Activated naive CD8-positive, alpha-beta T cell treated with anti-CD3 and anti-CD28 coated beads, Interleukin-2, amount 50 U/mL, for 24 hours (primary cell): ENCODE measurements around the gene HNRNPAB.

Source experiments
- ATAC-seq: fragments of 150-1000 bp; cut with Tn5 transposase; one replicate; pipeline ENCODE4 v1.10.0; 2021
- DNase-seq: peaks from one replicate; pipeline ENCODE4 v3.0.0; 2021
- H3K27ac Mint-ChIP-seq: one replicate; pipeline ENCODE4 v1.8.0; 2021; ENCODE audit warnings: mild to moderate bottlenecking, mixed read lengths
- H3K27me3 Mint-ChIP-seq: one replicate; pipeline ENCODE4 v1.8.0; 2021; ENCODE audit warnings: mixed read lengths
- H3K36me3 Mint-ChIP-seq: one replicate; pipeline ENCODE4 v1.8.0; 2021; ENCODE audit warnings: low read depth, mixed read lengths
- H3K4me1 Mint-ChIP-seq: one replicate; pipeline ENCODE4 v1.8.0; 2021; ENCODE audit warnings: mixed read lengths
- H3K4me3 Mint-ChIP-seq: one replicate; pipeline ENCODE4 v1.8.0; 2021; ENCODE audit warnings: mild to moderate bottlenecking, moderate library complexity, mixed read lengths
- H3K9me3 Mint-ChIP-seq: one replicate; pipeline ENCODE4 v1.8.0; 2021; ENCODE audit warnings: mixed read lengths

HNRNPAB gene

GRCh38 chr5:178203670-178204181 lies 607 bp upstream of the HNRNPAB start:
- peak; percentile 47 for DNase-seq
- H3K9me3 Mint-ChIP-seq: no peaks in the 10 kb centered on the region
- peak overlapping the region; percentile 97 for H3K4me3 Mint-ChIP-seq
- peaks cover 40% of the 10 kb centered on the region for H3K4me1 Mint-ChIP-seq
- peaks cover 38% of the 10 kb centered on the region for H3K36me3 Mint-ChIP-seq
- peak; percentile 7 for ATAC-seq
- H3K27ac Mint-ChIP-seq: peak overlapping the region; percentile 100
- H3K27me3 Mint-ChIP-seq: peaks cover 3% of the 10 kb centered on the region

- ATAC-seq (peak; percentile 35), DNase-seq (peak; percentile 83)
- H3K4me3 Mint-ChIP-seq: peak overlapping the region; percentile 97
- peaks cover 51% of the 10 kb centered on the region for H3K4me1 Mint-ChIP-seq
- H3K36me3 Mint-ChIP-seq: peaks cover 52% of the 10 kb centered on the region
- peak overlapping the region; percentile 89 for H3K27ac Mint-ChIP-seq
- H3K9me3 Mint-ChIP-seq: no peaks in the 10 kb centered on the region
- H3K27me3 Mint-ChIP-seq: peaks cover 3% of the 10 kb centered on the region
Measured at GRCh38 chr5:178204935-178205748, 809 bp downstream of the HNRNPAB start.

DNA sequence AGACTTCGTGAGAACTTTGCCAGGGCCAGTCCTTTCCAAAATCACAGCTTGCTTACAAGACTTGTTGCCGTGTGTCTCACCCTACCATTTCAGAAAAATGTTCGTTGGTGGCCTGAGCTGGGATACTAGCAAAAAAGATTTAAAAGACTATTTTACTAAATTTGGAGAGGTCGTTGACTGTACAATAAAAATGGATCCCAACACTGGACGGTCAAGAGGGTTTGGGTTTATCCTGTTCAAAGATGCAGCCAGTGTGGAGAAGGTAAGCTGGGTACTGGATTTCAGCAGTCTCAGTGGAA lies 1.4 kb downstream of the HNRNPAB start:
- Mint-ChIP-seq H3K36me3 (peaks cover 58% of the 10 kb centered on the region), H3K27me3 (peaks cover 3% of the 10 kb centered on the region), H3K9me3 (no peaks in the 10 kb centered on the region), H3K4me3 (peak overlapping the region; percentile 92), H3K4me1 (peaks cover 53% of the 10 kb centered on the region), H3K27ac (peak overlapping the region; percentile 89)
- ATAC-seq (no peak), DNase-seq (no peak)

DNA sequence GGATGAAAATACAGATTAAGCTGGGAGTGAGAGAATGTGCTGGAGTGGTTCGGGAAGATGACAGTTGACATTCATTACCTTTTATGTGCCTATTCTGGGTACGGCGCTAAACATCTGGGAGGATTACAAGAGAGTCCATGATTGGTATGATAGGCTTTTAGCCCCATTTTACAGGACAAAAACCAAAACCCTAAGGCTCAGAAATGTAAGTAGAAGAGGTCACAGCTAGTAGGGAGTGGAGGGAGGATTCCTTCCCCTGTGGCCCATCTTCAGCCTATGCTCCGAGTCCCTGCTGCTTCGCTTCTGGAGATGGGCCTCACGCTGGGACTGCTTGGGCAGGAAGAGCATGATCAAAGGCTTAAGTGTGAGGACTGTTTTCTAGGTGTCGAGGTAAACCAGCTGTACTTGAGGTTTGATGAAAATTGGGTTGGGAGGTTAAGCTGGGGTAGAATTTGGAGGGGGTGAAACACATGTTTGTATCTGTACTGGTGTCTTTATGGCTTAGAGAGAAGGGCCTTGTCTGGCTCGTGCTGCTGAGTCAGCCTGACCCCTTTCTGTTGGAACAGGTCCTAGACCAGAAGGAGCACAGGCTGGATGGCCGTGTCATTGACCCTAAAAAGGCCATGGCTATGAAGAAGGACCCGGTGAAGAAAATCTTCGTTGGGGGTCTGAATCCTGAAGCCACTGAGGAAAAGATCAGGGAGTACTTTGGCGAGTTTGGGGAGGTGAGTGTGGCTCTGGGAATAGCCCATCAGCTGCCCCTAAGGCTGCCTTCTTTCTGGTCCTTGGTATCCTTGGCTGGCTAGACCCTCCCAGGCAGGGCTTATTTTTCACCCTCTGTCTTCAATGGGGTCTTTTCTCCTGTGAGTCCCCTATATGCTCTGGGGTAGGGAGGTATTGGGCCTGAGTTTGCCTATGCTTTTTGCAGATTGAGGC lies 2.1 kb downstream of the HNRNPAB start:
- Mint-ChIP-seq H3K27me3 (peaks cover 3% of the 10 kb centered on the region), H3K27ac (peak overlapping the region; percentile 89), H3K4me3 (peak overlapping the region; percentile 92), H3K36me3 (peaks cover 65% of the 10 kb centered on the region), H3K9me3 (no peaks in the 10 kb centered on the region), H3K4me1 (peaks cover 53% of the 10 kb centered on the region)
- no peak for ATAC-seq
- DNase-seq: no peak

DNA sequence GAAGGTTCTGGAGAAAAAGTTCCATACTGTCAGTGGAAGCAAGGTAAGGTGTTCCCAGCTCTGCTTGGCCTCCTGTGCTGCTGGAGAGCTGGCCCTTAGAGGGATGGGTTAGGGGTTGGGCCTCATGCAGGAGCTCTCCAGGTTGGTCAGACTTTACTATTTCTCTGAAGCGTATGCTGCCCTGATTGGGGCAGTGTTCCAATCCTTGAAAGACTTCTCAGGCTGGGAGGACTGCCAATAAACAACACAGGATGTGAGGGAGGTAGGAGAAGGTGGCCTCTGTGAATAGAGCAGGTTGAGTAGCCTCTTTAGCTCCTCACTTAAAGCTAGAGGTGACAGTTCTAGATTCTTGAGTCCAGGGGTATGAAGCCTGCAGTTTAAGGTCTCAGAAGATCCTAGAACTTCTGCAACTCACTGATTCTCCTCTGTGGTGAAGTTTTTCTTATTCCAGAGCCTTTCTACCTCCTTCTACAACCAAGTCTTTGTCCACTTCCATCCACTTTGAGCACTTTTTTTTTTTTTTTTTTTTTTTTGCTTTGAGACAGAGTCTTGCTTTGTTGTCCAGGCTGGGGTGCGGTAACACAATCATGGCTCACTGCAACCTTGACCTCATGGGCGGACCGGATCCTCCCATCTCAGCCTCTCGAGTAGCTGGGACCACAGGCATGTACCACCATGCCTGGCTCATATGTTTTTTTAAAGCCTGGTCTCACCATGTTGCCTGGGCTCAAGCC lies 3.0 kb downstream of the HNRNPAB start:
- Mint-ChIP-seq H3K4me3 (peak overlapping the region; percentile 92), H3K27me3 (peaks cover 3% of the 10 kb centered on the region), H3K9me3 (no peaks in the 10 kb centered on the region), H3K27ac (peak overlapping the region; percentile 86), H3K4me1 (peaks cover 51% of the 10 kb centered on the region), H3K36me3 (peaks cover 74% of the 10 kb centered on the region)
- DNase-seq (no peak), ATAC-seq (no peak)

DNA sequence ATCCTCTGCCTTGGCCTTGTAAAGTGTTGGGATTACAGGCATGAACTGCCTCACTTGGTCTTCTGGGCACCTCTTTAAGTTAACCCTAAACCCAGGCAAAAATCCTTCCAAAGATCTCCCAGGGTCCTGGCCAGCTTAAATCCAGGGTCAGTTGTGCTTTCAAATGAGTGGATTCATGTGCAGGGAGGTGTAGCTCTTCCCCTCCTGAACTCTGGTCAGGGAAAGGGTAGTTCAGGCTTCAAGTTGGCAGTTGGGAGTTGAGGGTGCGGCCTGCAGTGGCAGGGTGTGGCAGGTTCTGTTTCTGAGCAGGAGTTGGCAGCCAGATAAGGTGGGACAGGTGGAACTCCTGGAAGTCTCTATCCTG lies 3.6 kb downstream of the HNRNPAB start:
- H3K27me3 Mint-ChIP-seq: peaks cover 3% of the 10 kb centered on the region
- no peak for DNase-seq
- peak overlapping the region; percentile 92 for H3K4me3 Mint-ChIP-seq
- no peaks in the 10 kb centered on the region for H3K9me3 Mint-ChIP-seq
- H3K4me1 Mint-ChIP-seq: peaks cover 48% of the 10 kb centered on the region
- H3K36me3 Mint-ChIP-seq: peaks cover 77% of the 10 kb centered on the region
- H3K27ac Mint-ChIP-seq: peak overlapping the region; percentile 86
- ATAC-seq: no peak

- no peak for DNase-seq
- no peak for ATAC-seq
- peaks cover 3% of the 10 kb centered on the region for H3K27me3 Mint-ChIP-seq
- H3K9me3 Mint-ChIP-seq: no peaks in the 10 kb centered on the region
- peak overlapping the region; percentile 39 for H3K4me3 Mint-ChIP-seq
- peaks cover 48% of the 10 kb centered on the region for H3K4me1 Mint-ChIP-seq
- H3K27ac Mint-ChIP-seq: peak overlapping the region; percentile 71
- H3K36me3 Mint-ChIP-seq: peaks cover 84% of the 10 kb centered on the region
Measured at GRCh38 chr5:178208540-178209227, 4.4 kb downstream of the HNRNPAB start.

GRCh38 chr5:178209334-178210072 lies 5.2 kb downstream of the HNRNPAB start:
- H3K4me1 Mint-ChIP-seq: peaks cover 47% of the 10 kb centered on the region
- peak overlapping the region; percentile 39 for H3K4me3 Mint-ChIP-seq
- peak overlapping the region; percentile 71 for H3K27ac Mint-ChIP-seq
- H3K27me3 Mint-ChIP-seq: no peaks in the 10 kb centered on the region
- DNase-seq (no peak), ATAC-seq (no peak)
- peaks cover 86% of the 10 kb centered on the region for H3K36me3 Mint-ChIP-seq
- no peaks in the 10 kb centered on the region for H3K9me3 Mint-ChIP-seq

DNA sequence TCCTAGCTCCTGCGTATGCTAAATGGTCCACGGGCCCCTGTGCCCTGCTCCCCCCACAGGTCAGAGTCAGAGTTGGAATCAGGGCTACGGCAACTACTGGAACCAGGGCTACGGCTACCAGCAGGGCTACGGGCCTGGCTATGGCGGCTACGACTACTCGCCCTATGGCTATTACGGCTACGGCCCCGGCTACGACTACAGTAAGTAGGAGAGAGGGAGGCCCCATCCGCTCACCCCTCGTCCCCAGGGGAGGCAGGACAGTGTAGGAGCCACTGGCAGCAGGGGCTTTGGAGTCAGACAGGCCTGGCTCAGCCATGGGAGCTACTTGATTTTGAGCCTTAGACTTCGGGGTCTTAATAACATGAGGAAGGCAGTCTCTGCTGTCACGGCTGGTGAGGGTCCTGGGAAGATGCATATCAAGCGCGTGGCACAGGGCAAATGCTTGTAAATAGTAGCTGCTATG lies 5.8 kb downstream of the HNRNPAB start:
- H3K27ac Mint-ChIP-seq: peak overlapping the region; percentile 71
- peak overlapping the region; percentile 21 for H3K4me3 Mint-ChIP-seq
- peaks cover 47% of the 10 kb centered on the region for H3K4me1 Mint-ChIP-seq
- no peak for DNase-seq
- ATAC-seq: no peak
- no peaks in the 10 kb centered on the region for H3K27me3 Mint-ChIP-seq
- no peaks in the 10 kb centered on the region for H3K9me3 Mint-ChIP-seq
- H3K36me3 Mint-ChIP-seq: peaks cover 91% of the 10 kb centered on the region

DNA sequence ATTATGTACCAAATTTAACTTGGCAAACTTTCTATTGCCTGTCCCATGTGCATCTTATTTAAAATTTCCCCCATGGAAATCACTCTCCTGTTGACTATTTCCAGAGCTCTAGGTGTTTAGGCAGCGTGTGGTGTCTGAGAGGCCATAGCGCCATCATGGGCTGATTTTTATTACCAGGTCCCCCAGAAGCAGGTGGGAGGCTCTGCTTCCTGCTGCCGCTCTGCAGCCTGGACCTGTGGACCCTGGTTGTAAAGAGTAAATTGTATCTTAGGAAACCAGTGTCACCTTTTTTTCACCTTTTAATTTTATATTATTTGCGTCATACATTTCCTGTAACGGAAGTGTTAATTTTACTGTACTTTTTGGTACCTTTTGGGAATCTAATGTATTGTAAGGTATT lies 6.4 kb downstream of the HNRNPAB start:
- Mint-ChIP-seq H3K4me1 (peaks cover 43% of the 10 kb centered on the region), H3K9me3 (no peaks in the 10 kb centered on the region), H3K4me3 (no peak overlapping the region), H3K27ac (peak overlapping the region; percentile 71), H3K36me3 (peaks cover 89% of the 10 kb centered on the region), H3K27me3 (no peaks in the 10 kb centered on the region)
- ATAC-seq (no peak), DNase-seq (no peak)

GRCh38 chr5:178211095-178212048 lies 7.0 kb downstream of the HNRNPAB start:
- Mint-ChIP-seq H3K9me3 (no peaks in the 10 kb centered on the region), H3K27me3 (no peaks in the 10 kb centered on the region), H3K4me1 (peaks cover 40% of the 10 kb centered on the region), H3K36me3 (peaks cover 87% of the 10 kb centered on the region), H3K4me3 (peak overlapping the region; percentile 6), H3K27ac (peak overlapping the region; percentile 59)
- no peak for DNase-seq
- no peak for ATAC-seq

- Mint-ChIP-seq H3K9me3 (no peaks in the 10 kb centered on the region), H3K36me3 (peaks cover 86% of the 10 kb centered on the region), H3K4me3 (no peak overlapping the region), H3K27me3 (no peaks in the 10 kb centered on the region), H3K4me1 (peaks cover 29% of the 10 kb centered on the region), H3K27ac (peak overlapping the region; percentile 55)
- peak; percentile 2 for ATAC-seq
- no peak for DNase-seq
Measured at GRCh38 chr5:178212241-178213002, 8.1 kb downstream of the HNRNPAB start.
